Tibial nerve (tissue), 4 donors: ENCODE data around the gene CSNK1G2. TPM values are rescaled to one million over a fixed set of nuclear protein-coding genes. Genes with fewer than 3 reads are reported as not detected.

Source experiments
- DNase-seq, 2 donors: peaks; one replicate each; pipeline ENCODE4 v3.0.0-alpha.2; 2019; ENCODE audit warnings: low spot score in 2 of 2
- H3K27ac ChIP-seq, 4 donors: fragments of 200-600 bp; sonication (generic) in 3 of 4; one replicate each; pipeline ENCODE4 v1.5.1; 2017 to 2019; ENCODE audit warnings: mild to moderate bottlenecking in 1 of 4
- H3K27me3 ChIP-seq, 2 donors: fragments of 200-600 bp; sonication (generic) in 1 of 2; one replicate each; pipeline versions ENCODE4 v1.5.1 to v1.6.0; 2017 to 2019
- H3K36me3 ChIP-seq, 3 donors: fragments of 200-600 bp; sonication (generic); one replicate each; pipeline ENCODE4 v1.5.1; 2018 to 2019
- H3K4me1 ChIP-seq, 4 donors: fragments of 200-600 bp; sonication (generic) in 3 of 4; one replicate each; pipeline ENCODE4 v1.5.1; 2017 to 2019
- H3K4me3 ChIP-seq, 4 donors: fragments of 200-600 bp; sonication (generic) in 3 of 4; one replicate each; pipeline ENCODE4 v1.5.1; 2017 to 2019; ENCODE audit warnings: mild to moderate bottlenecking in 1 of 4, moderate library complexity in 1 of 4
- H3K9me3 ChIP-seq, 4 donors: fragments of 200-600 bp; sonication (generic) in 3 of 4; one replicate each; pipeline ENCODE4 v1.5.1; 2017 to 2019
- CTCF ChIP-seq, 5 experiments: fragments of 200-600 bp in 3 of 5; fragments of 450-650 bp in 2 of 5; sonication (generic) in 3 of 5; IDR thresholded peaks; one replicate each; pipeline ENCODE4 v1.5.1; 2016 to 2019; ENCODE audit warnings: antibody characterized with exemption in 5 of 5, mild to moderate bottlenecking in 3 of 5, moderate library complexity in 2 of 5
- EP300 ChIP-seq, 2 donors: sonication (generic); formaldehyde crosslinking; IDR thresholded peaks; one replicate each; pipeline ENCODE4 v1.6.1; 2017; ENCODE audit warnings: antibody characterized with exemption in 2 of 2, mild to moderate bottlenecking in 1 of 2
- POLR2A ChIP-seq, 2 donors: fragments of 450-650 bp; IDR thresholded peaks; one replicate each; pipeline ENCODE4 v1.6.1; 2017; ENCODE audit warnings: antibody characterized with exemption in 2 of 2, mild to moderate bottlenecking in 2 of 2, moderate library complexity in 2 of 2
- WGBS, 2 donors: methylation state at CpG; one replicate each; pipeline ENCODE4 v1.1.5; 2018; 5-methylcytosine and 5-hydroxymethylcytosine counted together
- total RNA-seq, 4 donors: library from RNA; depleted of rRNA; stranded (reverse); fragments of >200 nt; gene quantifications; one replicate each; pipeline ENCODE4 v1.1.0, GENCODE V29; 2016

The CSNK1G2 gene
- total RNA-seq = 100 to 1,000 TPM in 1 of 4 donors, 10 to 100 TPM in 3; 38.9 to 132 (median 55.6) TPM

- WGBS, 2 donors = 0 to 2% methylated on average over 22 to 23 of the region's 97 CpGs
- H3K27ac ChIP-seq = peak within 1 kb of the TSS; percentile 96 to 98 (median 98)
- peak within 1 kb of the TSS; percentile 66 to 79 (median 70) for H3K4me3 ChIP-seq
- DNase-seq = no peak
- no peaks in the 10 kb centered on the region for H3K27me3 ChIP-seq
- no peaks in the 10 kb centered on the region for H3K9me3 ChIP-seq
- no peaks in the 10 kb centered on the region for H3K36me3 ChIP-seq
- TF ChIP-seq POLR2A (IDR thresholded peaks at IDR 0.05) (peak; percentile 48 to 62), CTCF (IDR thresholded peaks at IDR 0.05) (peak in 3 of 5 experiments; percentile 9 to 58 (median 11)), EP300 (IDR thresholded peaks at IDR 0.05) (no peak)
- peaks cover 3 to 53% (median 35%) of the 10 kb centered on the region in 4 donors for H3K4me1 ChIP-seq
Observed at GRCh38 chr19:1941146-1942077, at the start of gene CSNK1G2. TSS of gene CSNK1G2 (plus strand) at chr19:1941172. CDS start at chr19:1969773, 28,601 bp downstream.

GRCh38 chr19:1893791-1894190, 47.2 kb upstream of the CSNK1G2 start:
- TF ChIP-seq CTCF (IDR thresholded peaks at IDR 0.05) = no peak
- no peak for TF ChIP-seq EP300 (IDR thresholded peaks at IDR 0.05)
- TF ChIP-seq POLR2A (IDR thresholded peaks at IDR 0.05) = no peak
- Histone ChIP-seq H3K4me3 (no peak overlapping the region), H3K9me3 (no peaks in the 10 kb centered on the region), H3K27me3 (no peaks in the 10 kb centered on the region), H3K36me3 (no peaks in the 10 kb centered on the region), H3K4me1 (peaks cover 0 to 20% (median 9%) of the 10 kb centered on the region in 4 donors), H3K27ac (no peak overlapping the region)
- WGBS, 2 donors = 84 to 87% methylated on average over 17 of the region's 17 CpGs
- DNase-seq = no peak

GRCh38 chr19:1896508-1896907, 44.5 kb upstream of the CSNK1G2 start:
- WGBS, 2 donors = 77 to 84% methylated on average over 13 of the region's 13 CpGs
- Histone ChIP-seq H3K4me3 (no peak overlapping the region), H3K9me3 (no peaks in the 10 kb centered on the region), H3K27me3 (no peaks in the 10 kb centered on the region), H3K36me3 (no peaks in the 10 kb centered on the region), H3K4me1 (peaks cover 0 to 20% (median 9%) of the 10 kb centered on the region in 4 donors), H3K27ac (peak overlapping the region in 3 of 4 donors; percentile 64 to 88 (median 70))
- no peak for DNase-seq
- no peak for TF ChIP-seq POLR2A (IDR thresholded peaks at IDR 0.05)
- no peak for TF ChIP-seq EP300 (IDR thresholded peaks at IDR 0.05)
- no peak for TF ChIP-seq CTCF (IDR thresholded peaks at IDR 0.05)

GRCh38 chr19:1901940-1902404, 39.0 kb upstream of the CSNK1G2 start:
- no peaks in the 10 kb centered on the region for H3K9me3 ChIP-seq
- TF ChIP-seq EP300 (IDR thresholded peaks at IDR 0.05) (peak in 1 of 2 donors; percentile 33), CTCF (IDR thresholded peaks at IDR 0.05) (no peak), POLR2A (IDR thresholded peaks at IDR 0.05) (no peak)
- H3K27me3 ChIP-seq = no peaks in the 10 kb centered on the region
- H3K27ac ChIP-seq = peak overlapping the region in 3 of 4 donors; percentile 59 to 74 (median 66)
- no peak overlapping the region for H3K4me3 ChIP-seq
- 71 to 87% methylated on average over 16 of the region's 16 CpGs for WGBS, 2 donors
- H3K36me3 ChIP-seq = no peaks in the 10 kb centered on the region
- DNase-seq = peak; percentile 38 to 46
- H3K4me1 ChIP-seq = peaks cover 0 to 38% (median 14%) of the 10 kb centered on the region in 4 donors

- no peaks in the 10 kb centered on the region for H3K9me3 ChIP-seq
- WGBS, 2 donors = 68 to 69% methylated on average over 6 of the region's 6 CpGs
- no peak for DNase-seq
- no peak overlapping the region for H3K4me3 ChIP-seq
- no peak for TF ChIP-seq CTCF (IDR thresholded peaks at IDR 0.05)
- no peak for TF ChIP-seq EP300 (IDR thresholded peaks at IDR 0.05)
- TF ChIP-seq POLR2A (IDR thresholded peaks at IDR 0.05) = no peak
- H3K36me3 ChIP-seq = no peaks in the 10 kb centered on the region
- peak overlapping the region in 2 of 4 donors; percentile 54 to 60 for H3K27ac ChIP-seq
- H3K27me3 ChIP-seq = no peaks in the 10 kb centered on the region
- peaks cover 0 to 38% (median 18%) of the 10 kb centered on the region in 4 donors for H3K4me1 ChIP-seq
Observed at GRCh38 chr19:1902923-1903322, 38.0 kb upstream of the CSNK1G2 start.
